Sigmoid colon (tissue), 7 donors: Measurements from ENCODE around the gene P3H2. TPM values are rescaled to one million over a fixed set of nuclear protein-coding genes. Genes with fewer than 3 reads are reported as not detected.

Experiments
- DNase-seq: peaks from one replicate; pipeline ENCODE4 v3.0.0-alpha.2; 2019
- H3K27ac ChIP-seq, 4 donors: fragments of 200-600 bp; sonication (generic); one replicate each; pipeline ENCODE4 v1.5.1; 2016 to 2019; ENCODE audit warnings: mild to moderate bottlenecking in 1 of 4
- H3K27me3 ChIP-seq, 3 donors: fragments of 200-600 bp; sonication (generic); one replicate each; pipeline ENCODE4 v1.5.1; 2019; ENCODE audit warnings: mild to moderate bottlenecking in 1 of 3
- H3K36me3 ChIP-seq, 4 donors: fragments of 200-600 bp; sonication (generic); one replicate each; pipeline ENCODE4 v1.5.1; 2016 to 2019
- H3K4me1 ChIP-seq, 4 donors: fragments of 200-600 bp; sonication (generic); one replicate each; pipeline ENCODE4 v1.5.1; 2017 to 2019
- H3K4me3 ChIP-seq, 4 donors: fragments of 200-600 bp; sonication (generic); one replicate each; pipeline ENCODE4 v1.5.1; 2017 to 2019; ENCODE audit warnings: mild to moderate bottlenecking in 2 of 4, moderate library complexity in 1 of 4
- H3K9me3 ChIP-seq, 4 donors: fragments of 200-600 bp in 3 of 4; sonication (generic) in 3 of 4; one replicate each; pipeline versions ENCODE4 v1.5.1 to v1.6.1; 2013 to 2019
- EP300 ChIP-seq, 4 donors: sonication (generic); formaldehyde crosslinking; IDR thresholded peaks; one replicate each; pipeline ENCODE4 v1.6.1; 2017; ENCODE audit warnings: antibody characterized with exemption in 4 of 4
- POLR2A ChIP-seq, 2 donors: fragments of 450-650 bp; IDR thresholded peaks; one replicate each; pipeline ENCODE4 v1.6.1; 2016; ENCODE audit warnings: antibody characterized with exemption in 2 of 2, mild to moderate bottlenecking in 2 of 2, moderate library complexity in 2 of 2
- POLR2AphosphoS5 ChIP-seq, 4 donors: sonication (generic); formaldehyde crosslinking; IDR thresholded peaks; one replicate each; pipeline ENCODE4 v1.6.1; 2017; ENCODE audit warnings: antibody characterized with exemption in 4 of 4
- WGBS, 2 donors: extraction: QIAGEN DNeasy Blood & Tissue Kit; methylation state at CpG; one replicate each; pipeline ENCODE4 v1.1.7; 2013; 5-methylcytosine and 5-hydroxymethylcytosine counted together
- intact Hi-C: fragments of 100-400 bp; cut with DNase I; formaldehyde crosslinking; loops from one replicate; pipeline ENCODE4 v1.15.1; 2023
- polyA plus RNA-seq, 3 donors: library from polyadenylated mRNA; stranded (reverse); fragments of 200-250 nt; gene quantifications; one replicate each; pipeline ENCODE4 v1.2.3, GENCODE V29; 2013
- total RNA-seq, 4 donors: library from RNA; depleted of rRNA; stranded (reverse); fragments of >200 nt; gene quantifications; one replicate each; pipeline ENCODE4 v1.1.0, GENCODE V29; 2016
- TF ChIP-seq, protein P1 (sequence below), 4 experiments: fragments of 450-650 bp in 3 of 4; fragments of 200-600 bp in 1 of 4; IDR thresholded peaks; one replicate each; pipeline ENCODE4 v1.5.1; 2016 to 2019; ENCODE audit warnings: antibody characterized with exemption in 4 of 4, mild to moderate bottlenecking in 3 of 4, moderate library complexity in 2 of 4
- donor health status: healthy with polysubstance abuse.
- donor health status: Bipolar disorder and iron deficiency.
- donor health status: healthy.

The P3H2 gene
- total and polyA plus RNA-seq, 7 donors = 1.8 to 41.7 (median 29.6) TPM

DNA sequence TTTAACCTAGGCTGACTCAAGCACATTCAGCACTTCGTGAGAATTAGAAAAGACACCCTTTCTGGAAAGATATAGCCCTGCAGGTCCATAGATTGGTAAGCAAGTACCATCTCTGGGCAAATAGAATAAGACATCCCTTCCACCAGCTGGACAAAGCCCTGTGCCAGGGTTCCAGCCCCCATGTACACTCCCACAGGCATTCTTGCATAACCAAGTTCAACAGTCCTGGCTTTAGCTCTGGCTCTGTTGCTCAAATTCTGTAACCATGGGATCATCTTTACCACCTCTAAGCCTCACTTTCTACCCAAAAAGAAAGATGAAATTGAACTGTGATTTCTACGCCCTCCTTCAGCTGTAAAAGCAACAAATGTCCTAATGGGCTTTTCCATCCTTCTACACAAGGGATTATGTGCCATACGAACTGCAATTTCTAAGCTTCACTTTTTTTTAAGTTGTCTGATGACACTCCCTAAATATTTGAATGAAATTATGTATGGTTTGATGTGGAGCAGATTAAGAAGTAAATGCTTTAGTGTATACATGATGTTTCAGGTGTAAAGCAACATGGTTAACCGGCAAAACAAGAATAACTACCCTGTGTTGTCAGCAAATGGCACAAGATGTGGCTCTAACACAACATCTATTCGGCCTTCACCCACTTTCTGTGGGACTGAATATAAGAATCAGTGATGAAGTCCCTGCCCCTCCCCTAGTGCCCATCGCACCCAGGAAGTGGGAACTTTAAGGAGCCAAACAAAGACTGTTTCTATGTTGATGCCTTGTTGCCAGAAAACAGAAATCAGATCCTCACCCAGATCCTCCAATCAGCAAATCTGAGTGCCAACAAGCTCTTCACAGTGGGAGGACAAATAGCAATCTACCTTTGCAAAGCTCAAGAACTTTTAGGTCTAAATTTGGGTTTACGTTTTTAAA lies 165.7 kb downstream of the P3H2 start:
- Histone ChIP-seq H3K4me1 (no peaks in the 10 kb centered on the region), H3K27me3 (no peaks in the 10 kb centered on the region), H3K27ac (no peak overlapping the region), H3K4me3 (no peak overlapping the region), H3K36me3 (peaks cover 0 to 16% (median 0%) of the 10 kb centered on the region in 4 donors), H3K9me3 (no peaks in the 10 kb centered on the region)
- intact Hi-C loops = no loop called here
- no peak for TF ChIP-seq POLR2AphosphoS5 (IDR thresholded peaks at IDR 0.05)
- no peak for TF ChIP-seq EP300 (IDR thresholded peaks at IDR 0.05)
- TF ChIP-seq, protein P1, sequence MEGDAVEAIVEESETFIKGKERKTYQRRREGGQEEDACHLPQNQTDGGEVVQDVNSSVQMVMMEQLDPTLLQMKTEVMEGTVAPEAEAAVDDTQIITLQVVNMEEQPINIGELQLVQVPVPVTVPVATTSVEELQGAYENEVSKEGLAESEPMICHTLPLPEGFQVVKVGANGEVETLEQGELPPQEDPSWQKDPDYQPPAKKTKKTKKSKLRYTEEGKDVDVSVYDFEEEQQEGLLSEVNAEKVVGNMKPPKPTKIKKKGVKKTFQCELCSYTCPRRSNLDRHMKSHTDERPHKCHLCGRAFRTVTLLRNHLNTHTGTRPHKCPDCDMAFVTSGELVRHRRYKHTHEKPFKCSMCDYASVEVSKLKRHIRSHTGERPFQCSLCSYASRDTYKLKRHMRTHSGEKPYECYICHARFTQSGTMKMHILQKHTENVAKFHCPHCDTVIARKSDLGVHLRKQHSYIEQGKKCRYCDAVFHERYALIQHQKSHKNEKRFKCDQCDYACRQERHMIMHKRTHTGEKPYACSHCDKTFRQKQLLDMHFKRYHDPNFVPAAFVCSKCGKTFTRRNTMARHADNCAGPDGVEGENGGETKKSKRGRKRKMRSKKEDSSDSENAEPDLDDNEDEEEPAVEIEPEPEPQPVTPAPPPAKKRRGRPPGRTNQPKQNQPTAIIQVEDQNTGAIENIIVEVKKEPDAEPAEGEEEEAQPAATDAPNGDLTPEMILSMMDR (IDR thresholded peaks at IDR 0.05) = no peak
- no peak for TF ChIP-seq POLR2A (IDR thresholded peaks at IDR 0.05)
- DNase-seq = no peak
- WGBS, 2 donors = 87 to 88% methylated on average over 7 of the region's 7 CpGs

GRCh38 chr3:189953551-189953950 lies 167.1 kb downstream of the P3H2 start:
- H3K36me3 ChIP-seq = peaks cover 0 to 16% (median 0%) of the 10 kb centered on the region in 4 donors
- DNase-seq = no peak
- no peaks in the 10 kb centered on the region for H3K9me3 ChIP-seq
- H3K27me3 ChIP-seq = no peaks in the 10 kb centered on the region
- intact Hi-C loops = no loop called here
- TF ChIP-seq, protein P1 (IDR thresholded peaks at IDR 0.05) = no peak
- TF ChIP-seq EP300 (IDR thresholded peaks at IDR 0.05) = no peak
- TF ChIP-seq POLR2A (IDR thresholded peaks at IDR 0.05) = no peak
- TF ChIP-seq POLR2AphosphoS5 (IDR thresholded peaks at IDR 0.05) = no peak
- no peak overlapping the region for H3K27ac ChIP-seq
- no peak overlapping the region for H3K4me3 ChIP-seq
- no peaks in the 10 kb centered on the region for H3K4me1 ChIP-seq
- 86 to 93% methylated on average over 4 of the region's 4 CpGs for WGBS, 2 donors

DNA sequence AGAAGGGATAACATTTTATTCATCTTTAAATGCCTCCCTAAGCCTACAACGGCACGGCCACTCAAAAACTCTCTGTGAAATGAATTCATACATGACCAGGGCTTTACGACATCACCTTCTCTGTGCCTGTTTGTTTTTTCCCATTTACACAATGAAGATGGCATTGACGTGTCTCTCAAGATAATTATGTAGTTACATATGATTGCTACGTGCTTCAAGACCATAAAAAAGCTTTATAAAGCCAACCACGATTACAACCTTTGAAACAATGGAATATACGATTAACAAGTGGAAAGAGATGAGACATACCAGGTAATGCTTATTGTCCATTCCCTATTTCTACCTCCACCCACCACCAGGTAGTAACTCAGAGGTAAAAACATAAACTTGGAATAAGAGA lies 168.4 kb downstream of the P3H2 start:
- intact Hi-C loops = no loop called here
- H3K27me3 ChIP-seq = no peaks in the 10 kb centered on the region
- TF ChIP-seq EP300 (IDR thresholded peaks at IDR 0.05) = no peak
- TF ChIP-seq, protein P1 (IDR thresholded peaks at IDR 0.05) = no peak
- no peak for TF ChIP-seq POLR2AphosphoS5 (IDR thresholded peaks at IDR 0.05)
- no peak for TF ChIP-seq POLR2A (IDR thresholded peaks at IDR 0.05)
- H3K4me3 ChIP-seq = no peak overlapping the region
- no peaks in the 10 kb centered on the region for H3K9me3 ChIP-seq
- no peaks in the 10 kb centered on the region for H3K4me1 ChIP-seq
- WGBS, 2 donors = 21 to 63% methylated on average over 7 of the region's 7 CpGs
- H3K27ac ChIP-seq = no peak overlapping the region
- DNase-seq = no peak
- H3K36me3 ChIP-seq = peaks cover 0 to 10% (median 0%) of the 10 kb centered on the region in 4 donors

GRCh38 chr3:189950258-189950657 lies 170.4 kb downstream of the P3H2 start:
- H3K4me1 ChIP-seq = no peaks in the 10 kb centered on the region
- no peak for DNase-seq
- H3K36me3 ChIP-seq = no peaks in the 10 kb centered on the region
- WGBS, 2 donors = 64 to 73% methylated on average over 6 of the region's 6 CpGs
- no peak overlapping the region for H3K27ac ChIP-seq
- no peaks in the 10 kb centered on the region for H3K9me3 ChIP-seq
- no peak overlapping the region for H3K4me3 ChIP-seq
- no peaks in the 10 kb centered on the region for H3K27me3 ChIP-seq
- TF ChIP-seq, protein P1 (IDR thresholded peaks at IDR 0.05) = no peak
- intact Hi-C loops = no loop called here
